ENCODE results near the gene DVL2.
A peak's percentile ranks its signal among the peaks of the same experiment; 100 is the strongest.

Gene DVL2

DNA sequence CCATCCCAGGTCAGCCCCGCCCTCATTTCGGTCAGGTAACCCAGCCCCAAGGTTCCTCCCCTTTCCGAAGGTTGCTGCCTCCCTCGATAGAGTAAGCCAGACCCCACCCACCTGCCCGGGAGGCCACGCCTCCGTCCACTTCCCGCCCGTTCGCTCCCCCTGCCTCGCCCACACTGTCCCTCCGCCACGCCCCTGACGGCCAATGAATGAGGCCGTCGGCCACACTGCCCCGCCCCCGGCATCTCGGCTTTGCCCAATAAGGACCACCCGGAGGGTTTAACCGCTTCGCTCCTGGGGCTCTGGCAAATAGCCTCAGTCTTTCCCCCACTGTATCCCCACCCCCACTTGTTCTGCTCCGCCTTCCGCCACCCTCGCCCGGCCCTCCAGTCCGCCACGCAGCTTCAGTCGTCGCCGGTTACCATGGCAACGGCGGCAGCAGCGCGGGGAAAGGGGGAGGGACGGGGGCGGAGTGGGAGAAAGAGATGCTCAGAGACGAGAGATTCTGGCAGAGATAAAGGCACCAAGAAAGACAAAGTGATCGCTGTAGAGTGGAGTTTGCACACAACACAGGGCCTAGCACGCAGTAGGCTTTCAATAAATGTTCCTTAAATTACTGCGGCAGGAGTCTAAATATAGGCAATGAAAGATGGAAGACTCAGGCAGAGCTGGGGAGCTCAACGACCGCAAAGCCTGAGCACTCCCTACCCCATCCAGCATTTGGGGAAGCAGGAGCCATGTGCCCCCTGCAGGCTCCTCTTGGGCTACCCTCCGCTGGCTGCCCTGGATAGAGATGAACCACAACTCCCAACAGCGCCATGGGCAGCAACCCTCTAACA lies 19.8 kb downstream of the DVL2 start (continued):
- TF ChIP-seq ZNF660 (tag by site-specific recombination; IDR thresholded peaks at IDR 0.05) (peak; percentile 73; the same call in 1 of the 2 replicates), ZNF521 (tag by site-specific recombination; IDR thresholded peaks at IDR 0.05) (no peak), TRIM28 (IDR thresholded peaks at IDR 0.05; ENCODE audit: borderline replicate concordance, low read length) (no peak; the same call in 1 of the 2 replicates), ZNF585B (tag by site-specific recombination; IDR thresholded peaks at IDR 0.05) (no peak), ZNF335 (tag by site-specific recombination; conservative IDR thresholded peaks at IDR 0.05) (peak; percentile 99), ZFP37 (tag by site-specific recombination; IDR thresholded peaks at IDR 0.05) (no peak), ZNF24 (tag by site-specific recombination; IDR thresholded peaks at IDR 0.05) (no peak), ZNF169 (tag by site-specific recombination; IDR thresholded peaks at IDR 0.05) (no peak), ZNF792 (tag by site-specific recombination; IDR thresholded peaks at IDR 0.05) (no peak), ZEB2 (tag by site-specific recombination; IDR thresholded peaks at IDR 0.05) (peak; percentile 69), ZNF596 (tag by site-specific recombination; IDR thresholded peaks at IDR 0.05) (no peak), ZNF416 (tag by site-specific recombination; IDR thresholded peaks at IDR 0.05) (no peak), ZNF830 (tag by site-specific recombination; IDR thresholded peaks at IDR 0.05; ENCODE audit: low read depth) (no peak), ZNF146 (tag by site-specific recombination; IDR thresholded peaks at IDR 0.05) (no peak), KLF7 (tag by site-specific recombination; IDR thresholded peaks at IDR 0.05; ENCODE audit: borderline replicate concordance) (no peak; the same call in 1 of the 2 replicates), ZNF654 (tag by site-specific recombination; IDR thresholded peaks at IDR 0.05; ENCODE audit: low read depth) (peak; percentile 16; the same call in 1 of the 2 replicates), MYNN (tag by site-specific recombination; IDR thresholded peaks at IDR 0.05; ENCODE audit: borderline replicate concordance) (0 out of 2 replicates have a peak, but pooled peaks have one; percentile 14), ZNF23 (tag by site-specific recombination; IDR thresholded peaks at IDR 0.05; ENCODE audit: borderline replicate concordance) (no peak), ZBTB1 (tag by site-specific recombination; IDR thresholded peaks at IDR 0.05) (no peak), WT1 (tag by site-specific recombination; IDR thresholded peaks at IDR 0.05) (no peak), IKZF3 (tag by site-specific recombination; IDR thresholded peaks at IDR 0.05) (peak; percentile 88)
- TF ChIP-seq, protein P1, sequence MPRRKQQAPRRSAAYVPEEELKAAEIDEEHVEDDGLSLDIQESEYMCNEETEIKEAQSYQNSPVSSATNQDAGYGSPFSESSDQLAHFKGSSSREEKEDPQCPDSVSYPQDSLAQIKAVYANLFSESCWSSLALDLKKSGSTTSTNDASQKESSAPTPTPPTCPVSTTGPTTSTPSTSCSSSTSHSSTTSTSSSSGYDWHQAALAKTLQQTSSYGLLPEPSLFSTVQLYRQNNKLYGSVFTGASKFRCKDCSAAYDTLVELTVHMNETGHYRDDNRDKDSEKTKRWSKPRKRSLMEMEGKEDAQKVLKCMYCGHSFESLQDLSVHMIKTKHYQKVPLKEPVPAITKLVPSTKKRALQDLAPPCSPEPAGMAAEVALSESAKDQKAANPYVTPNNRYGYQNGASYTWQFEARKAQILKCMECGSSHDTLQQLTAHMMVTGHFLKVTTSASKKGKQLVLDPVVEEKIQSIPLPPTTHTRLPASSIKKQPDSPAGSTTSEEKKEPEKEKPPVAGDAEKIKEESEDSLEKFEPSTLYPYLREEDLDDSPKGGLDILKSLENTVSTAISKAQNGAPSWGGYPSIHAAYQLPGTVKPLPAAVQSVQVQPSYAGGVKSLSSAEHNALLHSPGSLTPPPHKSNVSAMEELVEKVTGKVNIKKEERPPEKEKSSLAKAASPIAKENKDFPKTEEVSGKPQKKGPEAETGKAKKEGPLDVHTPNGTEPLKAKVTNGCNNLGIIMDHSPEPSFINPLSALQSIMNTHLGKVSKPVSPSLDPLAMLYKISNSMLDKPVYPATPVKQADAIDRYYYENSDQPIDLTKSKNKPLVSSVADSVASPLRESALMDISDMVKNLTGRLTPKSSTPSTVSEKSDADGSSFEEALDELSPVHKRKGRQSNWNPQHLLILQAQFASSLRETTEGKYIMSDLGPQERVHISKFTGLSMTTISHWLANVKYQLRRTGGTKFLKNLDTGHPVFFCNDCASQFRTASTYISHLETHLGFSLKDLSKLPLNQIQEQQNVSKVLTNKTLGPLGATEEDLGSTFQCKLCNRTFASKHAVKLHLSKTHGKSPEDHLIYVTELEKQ (tag by site-specific recombination; IDR thresholded peaks at IDR 0.05; ENCODE audit: borderline replicate concordance) = no peak
- TF ChIP-seq, protein P2, sequence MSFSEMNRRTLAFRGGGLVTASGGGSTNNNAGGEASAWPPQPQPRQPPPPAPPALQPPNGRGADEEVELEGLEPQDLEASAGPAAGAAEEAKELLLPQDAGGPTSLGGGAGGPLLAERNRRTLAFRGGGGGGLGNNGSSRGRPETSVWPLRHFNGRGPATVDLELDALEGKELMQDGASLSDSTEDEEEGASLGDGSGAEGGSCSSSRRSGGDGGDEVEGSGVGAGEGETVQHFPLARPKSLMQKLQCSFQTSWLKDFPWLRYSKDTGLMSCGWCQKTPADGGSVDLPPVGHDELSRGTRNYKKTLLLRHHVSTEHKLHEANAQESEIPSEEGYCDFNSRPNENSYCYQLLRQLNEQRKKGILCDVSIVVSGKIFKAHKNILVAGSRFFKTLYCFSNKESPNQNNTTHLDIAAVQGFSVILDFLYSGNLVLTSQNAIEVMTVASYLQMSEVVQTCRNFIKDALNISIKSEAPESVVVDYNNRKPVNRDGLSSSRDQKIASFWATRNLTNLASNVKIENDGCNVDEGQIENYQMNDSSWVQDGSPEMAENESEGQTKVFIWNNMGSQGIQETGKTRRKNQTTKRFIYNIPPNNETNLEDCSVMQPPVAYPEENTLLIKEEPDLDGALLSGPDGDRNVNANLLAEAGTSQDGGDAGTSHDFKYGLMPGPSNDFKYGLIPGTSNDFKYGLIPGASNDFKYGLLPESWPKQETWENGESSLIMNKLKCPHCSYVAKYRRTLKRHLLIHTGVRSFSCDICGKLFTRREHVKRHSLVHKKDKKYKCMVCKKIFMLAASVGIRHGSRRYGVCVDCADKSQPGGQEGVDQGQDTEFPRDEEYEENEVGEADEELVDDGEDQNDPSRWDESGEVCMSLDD (tag by site-specific recombination; IDR thresholded peaks at IDR 0.05) = peak; percentile 67
- TF ChIP-seq, protein P3, sequence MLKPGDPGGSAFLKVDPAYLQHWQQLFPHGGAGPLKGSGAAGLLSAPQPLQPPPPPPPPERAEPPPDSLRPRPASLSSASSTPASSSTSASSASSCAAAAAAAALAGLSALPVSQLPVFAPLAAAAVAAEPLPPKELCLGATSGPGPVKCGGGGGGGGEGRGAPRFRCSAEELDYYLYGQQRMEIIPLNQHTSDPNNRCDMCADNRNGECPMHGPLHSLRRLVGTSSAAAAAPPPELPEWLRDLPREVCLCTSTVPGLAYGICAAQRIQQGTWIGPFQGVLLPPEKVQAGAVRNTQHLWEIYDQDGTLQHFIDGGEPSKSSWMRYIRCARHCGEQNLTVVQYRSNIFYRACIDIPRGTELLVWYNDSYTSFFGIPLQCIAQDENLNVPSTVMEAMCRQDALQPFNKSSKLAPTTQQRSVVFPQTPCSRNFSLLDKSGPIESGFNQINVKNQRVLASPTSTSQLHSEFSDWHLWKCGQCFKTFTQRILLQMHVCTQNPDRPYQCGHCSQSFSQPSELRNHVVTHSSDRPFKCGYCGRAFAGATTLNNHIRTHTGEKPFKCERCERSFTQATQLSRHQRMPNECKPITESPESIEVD (tag by site-specific recombination; IDR thresholded peaks at IDR 0.05) = no peak
- TF ChIP-seq, protein P4, sequence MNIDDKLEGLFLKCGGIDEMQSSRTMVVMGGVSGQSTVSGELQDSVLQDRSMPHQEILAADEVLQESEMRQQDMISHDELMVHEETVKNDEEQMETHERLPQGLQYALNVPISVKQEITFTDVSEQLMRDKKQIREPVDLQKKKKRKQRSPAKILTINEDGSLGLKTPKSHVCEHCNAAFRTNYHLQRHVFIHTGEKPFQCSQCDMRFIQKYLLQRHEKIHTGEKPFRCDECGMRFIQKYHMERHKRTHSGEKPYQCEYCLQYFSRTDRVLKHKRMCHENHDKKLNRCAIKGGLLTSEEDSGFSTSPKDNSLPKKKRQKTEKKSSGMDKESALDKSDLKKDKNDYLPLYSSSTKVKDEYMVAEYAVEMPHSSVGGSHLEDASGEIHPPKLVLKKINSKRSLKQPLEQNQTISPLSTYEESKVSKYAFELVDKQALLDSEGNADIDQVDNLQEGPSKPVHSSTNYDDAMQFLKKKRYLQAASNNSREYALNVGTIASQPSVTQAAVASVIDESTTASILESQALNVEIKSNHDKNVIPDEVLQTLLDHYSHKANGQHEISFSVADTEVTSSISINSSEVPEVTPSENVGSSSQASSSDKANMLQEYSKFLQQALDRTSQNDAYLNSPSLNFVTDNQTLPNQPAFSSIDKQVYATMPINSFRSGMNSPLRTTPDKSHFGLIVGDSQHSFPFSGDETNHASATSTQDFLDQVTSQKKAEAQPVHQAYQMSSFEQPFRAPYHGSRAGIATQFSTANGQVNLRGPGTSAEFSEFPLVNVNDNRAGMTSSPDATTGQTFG (tag by site-specific recombination; IDR thresholded peaks at IDR 0.05; ENCODE audit: borderline replicate concordance) = no peak
- TF ChIP-seq, protein P5, sequence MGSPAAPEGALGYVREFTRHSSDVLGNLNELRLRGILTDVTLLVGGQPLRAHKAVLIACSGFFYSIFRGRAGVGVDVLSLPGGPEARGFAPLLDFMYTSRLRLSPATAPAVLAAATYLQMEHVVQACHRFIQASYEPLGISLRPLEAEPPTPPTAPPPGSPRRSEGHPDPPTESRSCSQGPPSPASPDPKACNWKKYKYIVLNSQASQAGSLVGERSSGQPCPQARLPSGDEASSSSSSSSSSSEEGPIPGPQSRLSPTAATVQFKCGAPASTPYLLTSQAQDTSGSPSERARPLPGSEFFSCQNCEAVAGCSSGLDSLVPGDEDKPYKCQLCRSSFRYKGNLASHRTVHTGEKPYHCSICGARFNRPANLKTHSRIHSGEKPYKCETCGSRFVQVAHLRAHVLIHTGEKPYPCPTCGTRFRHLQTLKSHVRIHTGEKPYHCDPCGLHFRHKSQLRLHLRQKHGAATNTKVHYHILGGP (tag by site-specific recombination; IDR thresholded peaks at IDR 0.05) = no peak

Data from HEK293 (cell line).